ENCODE data around the gene GABRD.

- TF ChIP-seq CTCF (IDR thresholded peaks at IDR 0.05) (no peak), POLR2A (IDR thresholded peaks at IDR 0.05) (no peak)
Observed at GRCh38 chr1:2078170-2078569, 59.0 kb downstream of the GABRD start.

Data from adrenal gland (tissue), 5 donors.